ENCODE measurements around the gene MTRFR.

- TF ChIP-seq CTCF (IDR thresholded peaks at IDR 0.05) = no peak
- no peak for TF ChIP-seq POLR2AphosphoS5 (IDR thresholded peaks at IDR 0.05)
- no peak for TF ChIP-seq POLR2A (IDR thresholded peaks at IDR 0.05)
- no peak for TF ChIP-seq EP300 (IDR thresholded peaks at IDR 0.05)
Observed at GRCh38 chr12:123225443-123225842, 7.8 kb upstream of the MTRFR start.

Measured in suprapubic skin (tissue), 4 donors.